Natural killer cell treated with Interleukin-12 subunit alpha and Interleukin-12 subunit beta and Interleukin-15 and Interleukin-18, amount 100 ng/mL, for 72 hours (primary cell): ENCODE measurements around the gene DDX10. TPM values are rescaled to one million over a fixed set of nuclear protein-coding genes. Genes with fewer than 3 reads are reported as not detected.

ENCODE experiments used
- ATAC-seq, 2 donors: fragments of 150-1000 bp; cut with Tn5 transposase in 1 of 2; sonication (Bioruptor Pico), chemical (Tn5 transposase) in 1 of 2; 2 replicates each; pipeline ENCODE4 v1.10.0; 2021
- DNase-seq: peaks from one replicate; pipeline ENCODE4 v3.0.0; 2022; ENCODE audit warnings: low spot score
- H3K27ac Mint-ChIP-seq, 2 donors: 1 replicate in 1 of 2; 2 replicates in 1 of 2; pipeline ENCODE4 v1.8.0; 2022; ENCODE audit warnings: mixed read lengths in 2 of 2, mild to moderate bottlenecking in 1 of 2, moderate library complexity in 1 of 2
- H3K27me3 Mint-ChIP-seq, 2 donors: 1 replicate in 1 of 2; 2 replicates in 1 of 2; pipeline ENCODE4 v1.8.0; 2022; ENCODE audit warnings: mixed read lengths in 2 of 2
- H3K36me3 Mint-ChIP-seq: one replicate; pipeline ENCODE4 v1.8.0; 2022; ENCODE audit warnings: mixed read lengths
- H3K4me1 Mint-ChIP-seq, 2 donors: 1 replicate in 1 of 2; 2 replicates in 1 of 2; pipeline ENCODE4 v1.8.0; 2022; ENCODE audit warnings: low read depth in 2 of 2, mixed read lengths in 2 of 2, mild to moderate bottlenecking in 1 of 2
- H3K4me3 Mint-ChIP-seq: one replicate; pipeline ENCODE4 v1.8.0; 2022; ENCODE audit warnings: mixed read lengths
- H3K9me3 Mint-ChIP-seq: 2 replicates; pipeline ENCODE4 v1.8.0; 2022; ENCODE audit warnings: mixed read lengths
- total RNA-seq, 2 donors: library from RNA; stranded (reverse); gene quantifications; one replicate each; pipeline ENCODE4 v1.2.3, GENCODE V29; 2022

The DDX10 gene
- total RNA-seq, 2 donors from 2014 or later, result 39.2 to 84.1 TPM

DNA sequence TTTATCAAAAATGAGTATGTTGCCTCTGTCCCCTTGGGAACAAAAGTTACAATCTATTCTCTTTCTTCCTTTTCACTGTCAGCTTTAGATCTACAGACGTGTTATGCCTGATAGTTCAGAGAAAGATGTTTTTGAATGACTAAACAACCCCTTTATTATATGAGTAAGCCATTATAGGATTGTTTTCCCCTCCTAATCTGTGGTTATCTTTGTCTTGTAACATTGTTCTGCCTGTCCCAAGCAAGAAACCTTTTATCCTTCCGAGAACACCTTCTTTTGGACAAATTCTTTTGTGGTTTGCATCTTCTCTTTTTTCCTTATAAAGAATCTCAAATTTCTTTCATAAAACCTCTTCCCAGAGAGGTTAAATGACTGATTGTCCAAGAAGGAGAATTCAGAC lies 208.4 kb downstream of the DDX10 start:
- Mint-ChIP-seq H3K27me3 (no peaks in the 10 kb centered on the region), H3K36me3 (no peaks in the 10 kb centered on the region), H3K4me1 (peaks cover 7 to 9% of the 10 kb centered on the region in 2 donors), H3K27ac (peak overlapping the region in 1 of 2 donors; percentile 53), H3K9me3 (no peaks in the 10 kb centered on the region), H3K4me3 (no peak overlapping the region)
- ATAC-seq (no peak), DNase-seq (no peak)

DNA sequence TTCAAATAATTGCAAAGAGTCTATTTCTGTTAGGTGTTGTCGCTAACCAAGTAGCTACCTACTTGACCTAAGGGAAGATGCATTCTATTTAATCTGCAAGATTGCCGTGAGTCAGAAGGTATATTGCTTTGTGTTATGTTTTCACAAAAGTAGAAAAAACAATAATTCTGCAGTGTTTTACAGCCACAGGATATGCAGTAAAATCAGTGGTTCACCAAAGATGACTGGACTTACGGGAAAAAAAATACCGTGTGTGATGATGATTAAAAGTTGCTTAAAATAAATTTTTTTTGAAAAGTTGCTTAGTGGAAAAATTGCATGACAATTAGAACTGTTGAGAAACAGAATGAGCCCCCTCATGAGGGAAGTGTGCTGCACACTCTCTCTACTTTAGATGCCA lies 209.1 kb downstream of the DDX10 start:
- Mint-ChIP-seq H3K27me3 (no peaks in the 10 kb centered on the region), H3K36me3 (no peaks in the 10 kb centered on the region), H3K9me3 (no peaks in the 10 kb centered on the region), H3K27ac (peak overlapping the region in 1 of 2 donors; percentile 53), H3K4me3 (no peak overlapping the region), H3K4me1 (peaks cover 7 to 9% of the 10 kb centered on the region in 2 donors)
- no peak for DNase-seq
- peak in 1 of 2 donors; percentile 32 for ATAC-seq

DNA sequence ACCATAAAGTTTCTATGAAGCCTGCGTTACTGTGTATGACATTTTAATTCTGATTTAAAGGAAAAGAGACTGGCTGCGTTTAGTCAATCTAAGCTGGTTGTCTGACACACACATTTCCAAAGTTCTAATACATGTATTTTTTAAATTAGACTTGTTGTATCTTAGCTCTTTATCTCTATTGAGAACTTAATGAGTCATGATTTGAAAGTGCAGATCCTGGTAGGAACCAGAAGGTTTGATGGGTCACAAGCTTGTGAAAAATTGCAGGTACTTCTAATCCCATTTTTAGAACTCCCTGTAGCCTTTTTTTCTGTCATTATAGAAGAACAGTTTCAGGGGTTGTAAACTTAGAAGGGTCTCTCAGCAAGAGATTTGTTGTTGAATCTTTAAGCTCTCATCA lies 210.3 kb downstream of the DDX10 start:
- Mint-ChIP-seq H3K4me3 (no peak overlapping the region), H3K27me3 (no peaks in the 10 kb centered on the region)

DNA sequence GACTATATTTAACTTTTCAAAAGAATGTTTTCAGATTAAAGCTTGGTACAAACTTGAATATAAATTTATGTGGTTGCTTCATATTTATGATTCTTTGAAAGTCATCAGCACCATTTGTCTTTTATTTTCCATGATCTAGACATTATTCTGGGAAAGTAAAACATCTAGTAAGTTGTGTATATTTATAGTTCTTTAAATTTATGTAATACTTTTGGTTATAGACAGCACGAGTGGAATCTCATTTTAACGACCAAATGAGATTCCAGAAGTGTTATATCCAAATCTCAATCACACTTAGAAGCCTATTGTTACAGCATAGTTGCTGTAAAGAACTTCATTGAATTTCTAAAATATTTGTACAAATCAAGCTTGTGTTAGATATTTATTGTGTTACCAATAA lies 212.3 kb downstream of the DDX10 start:
- H3K27ac Mint-ChIP-seq, result no peak overlapping the region
- ATAC-seq (no peak), DNase-seq (no peak)
- no peak overlapping the region for H3K4me3 Mint-ChIP-seq
- no peaks in the 10 kb centered on the region for H3K36me3 Mint-ChIP-seq
- no peaks in the 10 kb centered on the region for H3K9me3 Mint-ChIP-seq
- no peaks in the 10 kb centered on the region for H3K27me3 Mint-ChIP-seq
- H3K4me1 Mint-ChIP-seq, result peaks cover 0 to 4% of the 10 kb centered on the region in 2 donors

More for the DNA sequence above, 210.3 kb downstream of the DDX10 start:
- H3K27ac Mint-ChIP-seq, result no peak overlapping the region
- DNase-seq (no peak), ATAC-seq (no peak)
- peaks cover 7 to 8% of the 10 kb centered on the region in 2 donors for H3K4me1 Mint-ChIP-seq
- H3K9me3 Mint-ChIP-seq, result no peaks in the 10 kb centered on the region
- no peaks in the 10 kb centered on the region for H3K36me3 Mint-ChIP-seq

DNA sequence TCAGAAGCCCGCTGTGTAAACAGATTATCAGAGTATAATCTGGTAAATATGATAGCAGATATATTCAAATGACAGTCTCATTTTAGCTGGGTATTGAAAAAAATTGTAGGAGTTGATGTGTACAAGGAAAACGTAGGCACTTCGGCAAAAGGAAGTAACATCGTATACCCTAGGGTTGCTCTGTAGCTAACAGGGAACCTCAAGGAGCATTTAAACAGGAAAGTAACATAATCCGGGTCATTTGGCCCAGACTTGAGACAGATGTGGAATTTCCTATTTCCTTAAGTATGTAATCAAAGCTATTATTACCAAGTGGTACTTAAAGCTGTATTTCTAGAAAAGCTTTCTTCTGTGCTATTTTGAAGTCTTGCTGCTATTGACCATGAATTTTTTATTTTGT lies 215.6 kb downstream of the DDX10 start:
- Mint-ChIP-seq H3K36me3 (no peaks in the 10 kb centered on the region), H3K9me3 (no peaks in the 10 kb centered on the region), H3K27me3 (no peaks in the 10 kb centered on the region), H3K4me3 (no peak overlapping the region), H3K27ac (no peak overlapping the region), H3K4me1 (peaks cover 0 to 6% of the 10 kb centered on the region in 2 donors)
- DNase-seq (no peak), ATAC-seq (no peak)

DNA sequence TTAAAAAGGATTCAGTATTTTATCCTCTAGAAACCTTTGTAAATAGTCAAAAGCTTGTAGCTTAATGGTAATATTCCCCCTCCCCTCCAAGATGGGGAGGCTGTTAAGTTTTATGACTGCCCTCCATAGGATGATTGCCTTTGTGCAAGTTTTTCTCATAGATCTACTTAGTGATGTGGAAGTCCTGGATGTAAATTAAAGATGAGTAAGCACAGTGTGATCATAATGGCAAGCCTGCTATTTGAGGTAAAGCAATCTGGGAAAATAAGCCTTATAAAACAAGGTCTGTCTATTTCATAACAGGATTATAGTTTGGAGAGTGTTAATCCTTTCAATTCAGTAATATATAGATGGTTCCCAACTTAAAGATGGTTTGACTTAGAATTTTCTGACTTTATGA lies 216.3 kb downstream of the DDX10 start:
- Mint-ChIP-seq H3K27me3 (no peaks in the 10 kb centered on the region), H3K4me3 (no peak overlapping the region), H3K27ac (no peak overlapping the region), H3K4me1 (peaks cover 0 to 6% of the 10 kb centered on the region in 2 donors), H3K36me3 (no peaks in the 10 kb centered on the region), H3K9me3 (no peaks in the 10 kb centered on the region)
- no peak for DNase-seq
- ATAC-seq, result no peak

DNA sequence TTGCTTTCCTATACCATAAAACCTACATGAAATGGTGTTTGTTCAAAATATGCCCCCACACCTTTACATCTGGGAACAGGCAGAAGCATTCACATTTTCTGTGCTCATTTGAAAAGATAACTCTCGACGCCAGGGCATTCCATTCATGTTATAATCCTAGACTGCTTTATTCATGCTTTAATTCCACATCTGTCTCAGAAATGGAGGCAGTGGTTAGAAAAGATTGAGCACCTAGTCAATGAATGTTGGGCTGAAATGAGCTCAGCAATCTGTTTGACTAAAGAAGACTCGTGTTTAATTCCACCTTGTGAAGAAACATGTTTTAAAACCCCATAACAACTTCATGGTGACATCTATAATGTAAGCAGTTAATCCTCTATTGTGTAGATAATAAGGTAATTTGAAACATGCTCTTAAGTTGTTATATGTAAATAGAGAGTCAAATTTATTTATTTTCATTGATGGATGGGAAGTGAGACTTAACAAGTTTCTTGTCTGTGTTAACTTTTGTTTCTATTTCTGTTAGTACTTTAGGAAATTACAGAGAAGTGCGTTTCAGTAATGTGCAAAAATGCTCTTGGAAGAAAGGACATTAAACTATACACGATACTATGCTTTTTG lies 217.5 kb downstream of the DDX10 start:
- H3K4me3 Mint-ChIP-seq, result no peak overlapping the region
- ATAC-seq, result no peak
- no peaks in the 10 kb centered on the region for H3K27me3 Mint-ChIP-seq
- no peaks in the 10 kb centered on the region for H3K36me3 Mint-ChIP-seq
- H3K27ac Mint-ChIP-seq, result no peak overlapping the region
- DNase-seq, result no peak
- no peaks in the 10 kb centered on the region for H3K9me3 Mint-ChIP-seq
- peaks cover under 1 to 9% of the 10 kb centered on the region in 2 donors for H3K4me1 Mint-ChIP-seq

DNA sequence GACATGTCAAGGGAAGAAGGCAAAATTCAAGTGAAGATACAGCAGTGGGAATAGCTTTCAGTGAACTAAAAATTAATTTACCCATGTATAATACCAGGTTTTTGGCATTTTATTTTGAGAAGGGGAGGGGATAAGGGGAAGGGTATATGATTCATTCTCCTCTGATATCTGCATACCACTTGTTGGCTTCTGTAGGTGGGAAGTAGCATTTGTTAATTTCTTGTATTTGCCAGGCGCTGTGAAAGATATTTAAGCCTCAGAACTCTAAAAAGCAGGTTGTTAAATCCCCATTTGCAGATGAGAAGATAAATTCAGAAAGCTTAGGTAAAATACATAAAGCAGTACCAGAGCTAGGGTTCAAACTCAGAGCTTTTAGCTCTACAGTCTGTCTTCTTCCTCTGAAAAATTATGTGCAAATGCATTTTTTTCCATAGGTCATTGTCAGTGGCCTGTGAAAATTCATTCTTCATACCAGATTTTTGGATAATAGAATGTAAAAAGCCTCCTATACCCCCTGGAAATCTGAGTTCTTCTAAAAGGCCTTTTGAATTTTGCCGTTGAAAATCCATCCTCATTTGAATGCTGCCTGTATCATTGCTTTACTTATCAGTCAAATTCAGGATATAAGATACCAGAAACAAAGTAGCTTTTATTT lies 221.3 kb downstream of the DDX10 start:
- Mint-ChIP-seq H3K4me1 (peaks cover 8 to 14% of the 10 kb centered on the region in 2 donors), H3K9me3 (no peaks in the 10 kb centered on the region), H3K36me3 (no peaks in the 10 kb centered on the region), H3K27ac (no peak overlapping the region), H3K27me3 (no peaks in the 10 kb centered on the region), H3K4me3 (no peak overlapping the region)
- no peak for ATAC-seq
- DNase-seq, result no peak

DNA sequence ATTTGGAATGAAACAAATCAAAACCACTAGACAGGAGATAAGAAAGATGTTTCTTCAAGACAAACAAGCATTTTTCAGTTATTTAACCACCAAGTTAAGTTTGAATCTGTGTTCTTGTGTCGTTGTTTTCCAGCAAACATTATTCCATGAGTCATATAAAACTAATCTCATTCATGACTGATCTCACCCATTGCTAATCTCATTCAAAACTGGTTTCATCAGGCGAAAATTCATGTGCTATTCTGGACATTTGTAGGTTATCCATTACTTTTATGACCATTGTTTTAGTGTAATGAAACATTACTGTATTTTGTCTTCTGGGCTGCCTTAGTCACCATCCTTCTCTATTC lies 221.8 kb downstream of the DDX10 start:
- Mint-ChIP-seq H3K36me3 (no peaks in the 10 kb centered on the region), H3K4me1 (peaks cover 8 to 14% of the 10 kb centered on the region in 2 donors), H3K9me3 (no peaks in the 10 kb centered on the region), H3K4me3 (no peak overlapping the region), H3K27ac (no peak overlapping the region), H3K27me3 (no peaks in the 10 kb centered on the region)
- ATAC-seq, result no peak
- no peak for DNase-seq

DNA sequence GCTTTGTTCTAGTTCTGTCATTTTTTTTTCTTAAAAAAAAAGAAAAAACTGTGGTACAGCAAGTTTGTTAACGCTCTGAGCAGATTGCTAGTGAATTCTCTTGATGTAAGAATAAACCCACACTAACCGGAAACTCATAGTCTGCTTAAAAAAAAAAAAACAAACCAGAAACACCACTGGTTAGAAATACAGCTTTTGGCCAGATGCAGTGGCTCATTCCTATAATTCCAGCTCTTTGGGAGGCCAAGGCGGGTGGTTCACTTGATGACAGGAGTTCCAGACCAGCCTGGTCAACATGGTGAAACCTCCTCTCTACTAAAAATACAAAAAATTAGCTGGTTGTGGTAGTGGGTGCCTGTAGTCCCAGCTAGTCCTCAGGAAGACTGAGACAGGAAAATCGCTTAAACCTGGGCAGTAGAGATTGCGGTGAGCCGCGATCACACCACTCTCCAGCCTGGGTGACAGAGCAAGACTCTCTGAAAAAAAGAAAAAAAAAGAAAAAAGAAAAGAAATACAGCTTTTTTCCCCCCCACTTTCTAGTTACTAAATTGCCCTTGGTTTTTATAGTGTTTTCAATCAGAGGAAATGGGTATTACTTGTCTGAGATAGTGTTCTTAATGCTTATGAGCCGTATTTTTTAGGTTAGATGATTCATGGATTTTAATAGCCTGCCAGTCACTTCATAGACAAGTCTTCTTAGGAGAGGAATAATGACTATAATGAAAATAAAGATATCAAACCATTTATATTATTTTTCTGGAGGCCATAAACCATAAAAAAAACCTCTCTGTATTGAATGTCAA lies 222.8 kb downstream of the DDX10 start:
- Mint-ChIP-seq H3K4me1 (peaks cover 8% of the 10 kb centered on the region in 2 donors), H3K9me3 (no peaks in the 10 kb centered on the region), H3K27ac (peak overlapping the region in 1 of 2 donors; percentile 61), H3K4me3 (peak overlapping the region; percentile 40), H3K27me3 (no peaks in the 10 kb centered on the region), H3K36me3 (no peaks in the 10 kb centered on the region)
- ATAC-seq, result peak; percentile 66 to 73
- no peak for DNase-seq

DNA sequence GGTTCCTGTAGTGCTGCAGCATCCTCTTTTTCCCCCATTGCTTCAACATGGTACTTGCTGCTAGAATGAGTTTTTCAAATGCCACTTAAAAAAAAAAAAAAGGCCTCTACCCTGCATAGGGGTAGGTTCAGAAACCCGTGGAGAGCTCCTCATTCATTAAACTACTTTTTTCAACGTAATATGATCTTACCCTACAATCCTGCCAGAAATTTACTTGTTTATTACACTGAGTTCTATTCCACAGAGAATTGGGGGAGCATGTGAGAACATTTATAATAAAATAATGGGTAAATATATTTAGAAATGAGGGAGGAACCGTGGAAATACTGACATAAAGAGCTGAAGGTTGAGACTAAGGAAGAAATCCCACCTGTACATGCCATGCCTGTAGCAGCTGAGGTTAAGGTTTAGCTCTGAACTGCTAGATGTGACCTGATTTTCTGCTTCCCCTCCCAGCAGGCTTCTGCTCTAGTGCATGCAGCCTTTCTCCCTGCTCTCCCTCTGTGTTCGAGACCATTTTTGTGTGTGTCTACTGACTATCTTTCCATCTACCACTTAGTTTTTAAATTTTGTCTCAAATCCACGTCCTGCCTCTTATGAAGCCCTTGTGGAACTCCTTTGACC lies 225.7 kb downstream of the DDX10 start:
- H3K27ac Mint-ChIP-seq, result no peak overlapping the region
- peaks cover 9 to 10% of the 10 kb centered on the region in 2 donors for H3K4me1 Mint-ChIP-seq
- no peaks in the 10 kb centered on the region for H3K9me3 Mint-ChIP-seq
- H3K36me3 Mint-ChIP-seq, result no peaks in the 10 kb centered on the region
- no peak for ATAC-seq
- H3K4me3 Mint-ChIP-seq, result no peak overlapping the region
- no peaks in the 10 kb centered on the region for H3K27me3 Mint-ChIP-seq
- DNase-seq, result no peak

DNA sequence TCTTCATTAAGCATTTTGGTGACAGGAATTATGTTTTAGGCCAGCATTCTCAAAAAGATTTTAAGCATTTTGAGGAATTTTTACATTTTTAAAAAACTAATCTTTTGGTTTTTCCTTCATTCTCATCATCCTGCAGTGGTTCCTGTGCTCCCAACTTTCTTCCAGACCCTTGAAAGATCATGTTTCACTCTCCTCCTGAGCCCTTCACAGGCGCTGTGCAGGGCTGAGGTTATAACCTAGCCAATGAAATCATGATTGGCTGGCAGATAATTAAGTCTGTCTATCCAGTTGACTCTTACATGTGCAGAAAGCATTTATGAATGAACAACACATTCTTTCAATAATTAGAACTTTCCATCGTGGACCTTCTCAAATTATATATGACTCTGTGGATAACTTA lies 226.3 kb downstream of the DDX10 start:
- Mint-ChIP-seq H3K27me3 (no peaks in the 10 kb centered on the region), H3K9me3 (no peaks in the 10 kb centered on the region), H3K36me3 (no peaks in the 10 kb centered on the region), H3K4me3 (no peak overlapping the region), H3K27ac (no peak overlapping the region), H3K4me1 (peaks cover 15% of the 10 kb centered on the region in 2 donors)
- ATAC-seq, result no peak
- no peak for DNase-seq

DNA sequence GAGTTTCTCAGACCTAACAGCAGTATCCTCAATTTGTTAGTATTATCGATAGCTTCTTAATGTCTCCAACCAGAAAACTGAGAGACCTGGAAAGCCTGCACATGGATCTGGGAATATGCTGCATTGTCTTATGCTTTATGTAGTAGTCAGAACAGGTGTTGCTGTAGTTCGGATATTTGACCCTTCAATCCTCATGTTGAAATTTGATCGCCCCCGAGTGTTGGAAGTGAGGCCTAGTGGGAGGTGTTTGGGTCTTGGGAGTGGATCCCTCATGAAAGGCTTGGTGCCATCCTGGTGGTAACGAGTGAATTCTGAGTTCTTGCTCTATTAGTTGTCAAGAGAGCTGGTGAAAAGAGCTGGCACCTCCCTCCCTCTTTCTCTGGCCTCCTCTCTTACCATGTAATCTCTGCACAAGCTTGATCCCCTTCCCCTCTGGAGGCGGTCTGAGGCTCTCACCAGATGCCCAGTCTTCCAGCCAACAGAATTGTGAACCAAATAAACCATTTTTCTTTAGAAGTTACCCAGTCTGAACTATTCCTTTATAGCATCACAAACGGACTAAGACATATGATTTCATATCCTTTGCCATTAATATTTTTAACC lies 227.1 kb downstream of the DDX10 start:
- H3K36me3 Mint-ChIP-seq, result no peaks in the 10 kb centered on the region
- no peaks in the 10 kb centered on the region for H3K9me3 Mint-ChIP-seq
- H3K27ac Mint-ChIP-seq, result no peak overlapping the region
- H3K4me3 Mint-ChIP-seq, result no peak overlapping the region
- no peaks in the 10 kb centered on the region for H3K27me3 Mint-ChIP-seq
- H3K4me1 Mint-ChIP-seq, result peaks cover 15 to 19% of the 10 kb centered on the region in 2 donors
- no peak for ATAC-seq
- no peak for DNase-seq
